ENCODE measurements around the gene CFAP65. TPM values are rescaled to one million over a fixed set of nuclear protein-coding genes. Genes with fewer than 3 reads are reported as not detected.

The CFAP65 gene
- total RNA-seq, 2 donors from 2014 or later, result not detected

GRCh38 chr2:219020604-219021365 lies 20.5 kb downstream of the CFAP65 start:
- no peak overlapping the region for H3K27ac Mint-ChIP-seq
- H3K4me1 Mint-ChIP-seq, result no peaks in the 10 kb centered on the region
- peak; percentile 9 for ATAC-seq (replicated peaks)
- no peaks in the 10 kb centered on the region for H3K9me3 Mint-ChIP-seq
- H3K4me3 Mint-ChIP-seq, result no peak overlapping the region
- peaks cover 3% of the 10 kb centered on the region for H3K27me3 Mint-ChIP-seq
- H3K36me3 Mint-ChIP-seq (ENCODE audit: low read depth), result no peaks in the 10 kb centered on the region

GRCh38 chr2:219019436-219019835 lies 21.9 kb downstream of the CFAP65 start:
- H3K36me3 Mint-ChIP-seq (ENCODE audit: low read depth), result no peaks in the 10 kb centered on the region
- ATAC-seq (replicated peaks), result no peak
- no peak overlapping the region for H3K4me3 Mint-ChIP-seq
- no peak overlapping the region for H3K27ac Mint-ChIP-seq
- H3K4me1 Mint-ChIP-seq, result no peaks in the 10 kb centered on the region
- no peaks in the 10 kb centered on the region for H3K9me3 Mint-ChIP-seq
- H3K27me3 Mint-ChIP-seq, result peaks cover 7% of the 10 kb centered on the region

- no peak overlapping the region for H3K27ac Mint-ChIP-seq
- H3K36me3 Mint-ChIP-seq (ENCODE audit: low read depth), result no peaks in the 10 kb centered on the region
- no peaks in the 10 kb centered on the region for H3K9me3 Mint-ChIP-seq
- no peak for ATAC-seq (replicated peaks)
- no peak overlapping the region for H3K4me3 Mint-ChIP-seq
- H3K27me3 Mint-ChIP-seq, result peaks cover 8% of the 10 kb centered on the region
- no peaks in the 10 kb centered on the region for H3K4me1 Mint-ChIP-seq
Measured at GRCh38 chr2:219018726-219019125, 22.6 kb downstream of the CFAP65 start.

GRCh38 chr2:219018286-219018685 lies 23.0 kb downstream of the CFAP65 start:
- Mint-ChIP-seq H3K4me1 (no peaks in the 10 kb centered on the region), H3K27me3 (peaks cover 8% of the 10 kb centered on the region), H3K9me3 (no peaks in the 10 kb centered on the region), H3K27ac (no peak overlapping the region), H3K36me3 (ENCODE audit: low read depth) (no peaks in the 10 kb centered on the region), H3K4me3 (no peak overlapping the region)
- ATAC-seq (replicated peaks), result no peak

GRCh38 chr2:219017201-219017931 lies 23.9 kb downstream of the CFAP65 start:
- Mint-ChIP-seq H3K36me3 (ENCODE audit: low read depth) (no peaks in the 10 kb centered on the region), H3K27ac (no peak overlapping the region), H3K4me3 (no peak overlapping the region), H3K4me1 (no peaks in the 10 kb centered on the region), H3K27me3 (peaks cover 8% of the 10 kb centered on the region), H3K9me3 (no peaks in the 10 kb centered on the region)
- ATAC-seq (replicated peaks), result no peak

- peaks cover 8% of the 10 kb centered on the region for H3K27me3 Mint-ChIP-seq
- no peaks in the 10 kb centered on the region for H3K4me1 Mint-ChIP-seq
- no peaks in the 10 kb centered on the region for H3K9me3 Mint-ChIP-seq
- no peak overlapping the region for H3K4me3 Mint-ChIP-seq
- no peaks in the 10 kb centered on the region for H3K36me3 Mint-ChIP-seq (ENCODE audit: low read depth)
- ATAC-seq (replicated peaks), result no peak
- H3K27ac Mint-ChIP-seq, result peak overlapping the region; percentile 52
Measured at GRCh38 chr2:219016721-219017120, 24.6 kb downstream of the CFAP65 start.

GRCh38 chr2:219010873-219011272 lies 30.4 kb downstream of the CFAP65 start:
- no peaks in the 10 kb centered on the region for H3K9me3 Mint-ChIP-seq

GRCh38 chr2:219010162-219010756 lies 31.1 kb downstream of the CFAP65 start:
- H3K36me3 Mint-ChIP-seq (ENCODE audit: low read depth), result no peaks in the 10 kb centered on the region
- peaks cover 22% of the 10 kb centered on the region for H3K27me3 Mint-ChIP-seq

More at GRCh38 chr2:219010873-219011272, 30.4 kb downstream of the CFAP65 start:
- H3K27me3 Mint-ChIP-seq, result peaks cover 16% of the 10 kb centered on the region
- H3K4me1 Mint-ChIP-seq, result no peaks in the 10 kb centered on the region
- no peak overlapping the region for H3K4me3 Mint-ChIP-seq
- H3K36me3 Mint-ChIP-seq (ENCODE audit: low read depth), result no peaks in the 10 kb centered on the region
- ATAC-seq (replicated peaks), result no peak
- no peak overlapping the region for H3K27ac Mint-ChIP-seq

GRCh38 chr2:219009294-219009693 lies 32.0 kb downstream of the CFAP65 start:
- Mint-ChIP-seq H3K4me3 (no peak overlapping the region), H3K4me1 (no peaks in the 10 kb centered on the region), H3K9me3 (no peaks in the 10 kb centered on the region), H3K36me3 (ENCODE audit: low read depth) (no peaks in the 10 kb centered on the region), H3K27me3 (peaks cover 27% of the 10 kb centered on the region), H3K27ac (no peak overlapping the region)
- no peak for ATAC-seq (replicated peaks)

More at GRCh38 chr2:219010162-219010756, 31.1 kb downstream of the CFAP65 start:
- peak; percentile 50 for ATAC-seq (replicated peaks)
- H3K4me3 Mint-ChIP-seq, result no peak overlapping the region
- H3K4me1 Mint-ChIP-seq, result no peaks in the 10 kb centered on the region
- no peak overlapping the region for H3K27ac Mint-ChIP-seq
- no peaks in the 10 kb centered on the region for H3K9me3 Mint-ChIP-seq

GRCh38 chr2:219003979-219004378 lies 37.3 kb downstream of the CFAP65 start:
- peaks cover 45% of the 10 kb centered on the region for H3K27me3 Mint-ChIP-seq

GRCh38 chr2:219003267-219003634 lies 38.1 kb downstream of the CFAP65 start:
- Mint-ChIP-seq H3K9me3 (no peaks in the 10 kb centered on the region), H3K4me3 (peak overlapping the region; percentile 29), H3K4me1 (peaks cover 4% of the 10 kb centered on the region), H3K27ac (no peak overlapping the region), H3K27me3 (peaks cover 50% of the 10 kb centered on the region), H3K36me3 (ENCODE audit: low read depth) (no peaks in the 10 kb centered on the region)
- ATAC-seq (replicated peaks), result no peak

More at GRCh38 chr2:219003979-219004378, 37.3 kb downstream of the CFAP65 start:
- peak overlapping the region; percentile 29 for H3K4me3 Mint-ChIP-seq
- no peak for ATAC-seq (replicated peaks)
- no peaks in the 10 kb centered on the region for H3K36me3 Mint-ChIP-seq (ENCODE audit: low read depth)
- H3K27ac Mint-ChIP-seq, result no peak overlapping the region
- no peaks in the 10 kb centered on the region for H3K9me3 Mint-ChIP-seq
- peaks cover 4% of the 10 kb centered on the region for H3K4me1 Mint-ChIP-seq

GRCh38 chr2:219002395-219003266 lies 38.7 kb downstream of the CFAP65 start:
- peaks cover 50% of the 10 kb centered on the region for H3K27me3 Mint-ChIP-seq
- peak overlapping the region; percentile 51 for H3K4me3 Mint-ChIP-seq
- peak; percentile 44 for ATAC-seq (replicated peaks)
- no peaks in the 10 kb centered on the region for H3K9me3 Mint-ChIP-seq
- H3K27ac Mint-ChIP-seq, result no peak overlapping the region
- peaks cover 4% of the 10 kb centered on the region for H3K4me1 Mint-ChIP-seq
- H3K36me3 Mint-ChIP-seq (ENCODE audit: low read depth), result no peaks in the 10 kb centered on the region

GRCh38 chr2:219001577-219002394 lies 39.5 kb downstream of the CFAP65 start:
- peaks cover 50% of the 10 kb centered on the region for H3K27me3 Mint-ChIP-seq
- no peak overlapping the region for H3K27ac Mint-ChIP-seq
- H3K9me3 Mint-ChIP-seq, result no peaks in the 10 kb centered on the region
- peak; percentile 77 for ATAC-seq (replicated peaks)
- peak overlapping the region; percentile 51 for H3K4me3 Mint-ChIP-seq
- peaks cover 4% of the 10 kb centered on the region for H3K4me1 Mint-ChIP-seq
- no peaks in the 10 kb centered on the region for H3K36me3 Mint-ChIP-seq (ENCODE audit: low read depth)

Measured in activated T-helper 17 cell treated with anti-CD3 and anti-CD28 coated beads, Interleukin-2, amount 50 U/mL, for 72 hours (primary cell).